GM18502 (cell line): Measurements from ENCODE around the gene TLCD3A.
"Not testable (repeated sequence)": the region's sequence is repeated elsewhere in the genome, so short reads cannot be mapped to it uniquely, and the experiment has no call there.

ENCODE experiments used
- ATAC-seq: cut with Tn5 transposase; IDR thresholded peaks from one replicate; pipeline ENCODE4 v1.9.1; 2021; ENCODE audit warnings: mild to moderate bottlenecking; ENCODE audit not compliant: unreplicated experiment, poor library complexity

TLCD3A gene

GRCh38 chr17:746181-746580 lies 13.8 kb downstream of the TLCD3A start:
- ATAC-seq = no peak

GRCh38 chr17:746783-747629 lies 14.6 kb downstream of the TLCD3A start:
- ATAC-seq = no peak

DNA sequence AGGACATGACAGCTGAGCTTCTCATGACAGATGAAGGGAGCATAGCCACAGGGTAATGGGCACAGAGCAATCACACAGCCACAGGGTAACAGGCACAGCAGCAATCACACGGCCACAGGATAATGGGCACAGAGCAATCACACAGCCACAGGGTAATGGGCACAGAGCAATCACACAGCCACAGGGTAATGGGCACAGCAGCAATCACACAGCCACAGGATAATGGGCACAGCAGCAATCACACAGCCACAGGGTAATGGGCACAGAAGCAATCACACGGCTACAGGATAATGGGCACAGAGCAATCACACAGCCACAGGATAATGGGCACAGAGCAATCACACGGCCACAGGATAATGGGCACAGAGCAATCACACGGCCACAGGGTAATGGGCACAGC lies 16.2 kb downstream of the TLCD3A start:
- not testable (repeated sequence) for ATAC-seq

- ATAC-seq = not testable (repeated sequence)
Measured at GRCh38 chr17:749359-749758, 17.0 kb downstream of the TLCD3A start.

GRCh38 chr17:750431-751037 lies 18.1 kb downstream of the TLCD3A start:
- no peak for ATAC-seq

- ATAC-seq = peak; percentile 38
Measured at GRCh38 chr17:751269-752001, 19.0 kb downstream of the TLCD3A start.

- ATAC-seq = peak; percentile 83
Measured at GRCh38 chr17:752002-752619, 19.7 kb downstream of the TLCD3A start, which contains the start of gene GEMIN4. Gene GEMIN4 (minus strand): TSS chr17:752264. CDS start chr17:752142, 122 bp downstream.

DNA sequence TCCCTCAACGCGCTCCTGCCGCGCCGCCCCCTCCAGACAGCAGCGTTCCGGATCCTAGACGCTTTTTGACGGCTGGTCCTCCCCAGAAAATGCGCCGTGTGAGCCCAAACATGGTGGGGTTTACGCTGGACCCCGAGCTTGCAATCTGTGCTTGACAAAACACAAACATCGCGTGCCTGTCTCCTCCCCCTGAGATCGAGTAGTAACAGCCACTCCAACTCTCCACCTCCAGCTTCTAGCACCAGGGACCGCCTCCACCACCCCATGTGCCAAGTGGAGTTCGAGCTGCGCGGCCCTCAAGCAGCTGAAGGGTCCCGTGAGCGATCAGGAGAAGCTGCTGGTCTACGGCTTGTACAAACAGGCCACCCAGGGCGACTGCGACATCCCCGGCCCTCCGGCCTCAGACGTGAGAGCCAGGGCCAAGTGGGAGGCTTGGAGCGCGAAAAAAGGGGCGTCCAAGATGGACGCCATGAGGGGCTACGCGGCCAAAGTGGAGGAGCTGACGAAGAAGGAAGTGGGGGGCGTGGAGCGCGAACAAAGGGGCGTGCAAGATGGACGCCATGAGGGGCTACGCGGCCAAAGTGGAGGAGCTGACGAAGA lies 20.3 kb downstream of the TLCD3A start:
- ATAC-seq = peak; percentile 5

DNA sequence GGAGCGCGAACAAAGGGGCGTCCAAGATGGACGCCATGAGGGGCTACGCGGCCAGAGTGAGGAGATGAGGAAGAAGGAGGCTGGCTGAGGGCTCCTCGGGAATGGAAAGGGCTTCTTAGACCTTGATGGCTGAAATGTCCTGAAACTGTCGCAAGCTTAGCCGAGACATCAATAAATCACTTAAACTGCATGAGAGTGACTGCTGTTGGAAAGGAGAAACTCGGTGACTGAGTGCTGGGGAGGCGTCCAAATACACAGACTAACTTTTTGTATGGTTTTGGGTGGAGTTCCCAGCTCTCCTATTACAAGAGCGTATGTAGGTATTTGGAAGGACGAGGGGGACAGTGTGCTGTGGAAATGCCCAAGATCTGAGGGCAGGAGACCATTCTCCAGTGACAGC lies 21.0 kb downstream of the TLCD3A start:
- no peak for ATAC-seq

DNA sequence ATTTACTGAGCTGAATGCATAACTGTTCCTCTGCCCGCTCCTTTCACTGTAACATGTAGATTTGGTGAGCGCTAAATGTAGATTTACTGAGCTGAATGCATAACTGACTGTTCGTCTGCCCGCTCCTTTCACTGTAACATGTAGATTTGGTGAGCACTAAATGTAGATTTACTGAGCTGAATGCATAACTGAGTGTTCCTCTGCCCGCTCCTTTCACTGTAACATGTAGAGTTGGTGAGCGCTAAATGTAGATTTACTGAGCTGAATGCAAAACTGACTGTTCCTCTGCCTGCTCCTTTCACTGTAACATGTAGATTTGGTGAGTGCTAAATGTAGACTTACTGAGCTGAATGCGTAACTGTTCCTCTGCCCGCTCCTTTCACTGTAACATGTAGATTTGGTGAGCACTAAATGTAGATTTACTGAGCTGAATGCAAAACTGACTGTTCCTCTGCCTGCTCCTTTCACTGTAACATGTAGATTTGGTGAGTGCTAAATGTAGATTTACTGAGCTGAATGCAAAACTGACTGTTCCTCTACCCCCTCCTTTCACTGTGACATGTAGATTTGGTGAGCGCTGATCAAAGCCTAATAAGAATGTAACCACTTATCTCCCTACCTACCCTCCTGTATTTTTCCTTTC lies 23.0 kb downstream of the TLCD3A start:
- ATAC-seq = not testable (repeated sequence)

- ATAC-seq = not testable (repeated sequence)
Measured at GRCh38 chr17:756010-756567, 23.7 kb downstream of the TLCD3A start.

DNA sequence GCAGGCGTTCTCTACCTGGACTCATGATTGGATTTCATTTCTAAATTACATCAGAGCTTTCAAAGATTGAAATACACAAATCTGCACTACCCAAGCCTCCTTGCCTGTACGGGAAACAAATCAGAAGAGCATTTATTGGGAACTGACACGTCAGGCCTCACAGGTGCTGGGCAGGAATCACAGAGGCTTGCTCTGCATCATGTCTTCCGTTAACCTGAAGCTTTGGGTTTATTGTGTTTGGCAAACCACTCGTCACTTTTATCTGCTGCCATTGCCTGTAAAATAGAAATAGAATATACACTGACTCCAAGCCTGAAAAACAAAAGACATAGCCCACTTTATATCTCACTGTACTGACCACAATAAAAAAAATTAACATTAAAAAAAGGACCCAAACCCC lies 27.6 kb downstream of the TLCD3A start:
- ATAC-seq = no peak

DNA sequence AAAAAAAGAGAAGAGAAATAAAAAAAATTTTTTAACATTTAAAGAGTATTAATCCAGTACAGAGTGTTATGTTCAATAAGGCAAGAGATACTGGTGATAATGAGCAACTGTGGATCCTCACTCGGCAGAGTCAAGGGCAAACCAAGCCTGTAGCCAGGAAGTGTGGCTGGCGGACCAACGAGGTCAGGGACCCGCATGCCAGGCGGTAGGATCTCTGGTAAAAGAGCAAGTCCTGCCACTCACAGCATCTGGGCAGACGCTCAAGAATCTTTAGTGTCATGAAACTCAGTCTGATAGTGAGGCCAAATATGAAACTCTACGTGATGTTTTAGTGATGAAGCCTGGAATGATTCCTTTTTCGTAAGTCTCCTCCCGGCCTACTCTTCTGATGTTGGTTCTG lies 28.0 kb downstream of the TLCD3A start:
- ATAC-seq = no peak

- no peak for ATAC-seq
Measured at GRCh38 chr17:767076-767475, 34.7 kb downstream of the TLCD3A start.

GRCh38 chr17:773016-773415 lies 40.6 kb downstream of the TLCD3A start:
- no peak for ATAC-seq

GRCh38 chr17:773467-774312 lies 41.3 kb downstream of the TLCD3A start:
- no peak for ATAC-seq

GRCh38 chr17:774313-774584 lies 41.9 kb downstream of the TLCD3A start:
- ATAC-seq = no peak

DNA sequence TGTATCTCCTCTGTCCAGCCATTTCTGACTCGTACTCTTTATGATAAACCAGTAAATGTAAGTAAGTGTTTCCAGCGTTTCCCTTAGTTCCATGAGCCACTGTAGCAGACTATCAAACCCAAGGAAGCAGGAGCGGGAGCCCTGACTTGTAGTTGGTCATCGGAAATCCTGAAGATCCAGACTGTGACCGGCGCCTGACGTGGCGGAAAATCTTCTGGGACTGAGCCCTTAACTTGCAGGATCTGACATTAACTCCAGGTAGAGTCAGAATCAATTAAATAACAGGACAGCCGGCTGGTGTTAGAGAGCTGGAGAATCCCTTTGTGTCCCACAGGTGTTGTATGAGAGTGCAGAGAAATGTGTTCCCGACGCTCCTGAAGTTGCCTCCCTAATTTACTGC lies 45.7 kb downstream of the TLCD3A start:
- ATAC-seq = no peak
